Measurements from ENCODE around the gene RNF152.

- TF ChIP-seq MEF2A (IDR thresholded peaks at IDR 0.05; ENCODE audit: borderline replicate concordance, low read depth) (no peak), CTCF (IDR thresholded peaks at IDR 0.05) (no peak), PBX3 (IDR thresholded peaks at IDR 0.05) (no peak), EZH2phosphoT487 (IDR thresholded peaks at IDR 0.05; ENCODE audit: borderline replicate concordance, low read depth) (no peak)
Measured at GRCh38 chr18:61896118-61896517, 3.3 kb upstream of the RNF152 start.
